ENCODE data around the gene STAMBPL1. TPM values are rescaled to one million over a fixed set of nuclear protein-coding genes. Genes with fewer than 3 reads are reported as not detected.

The STAMBPL1 gene
- total RNA-seq, 1 experiment from 2014 or later = 25.2 TPM

- Histone ChIP-seq H3K4me3 (ENCODE audit: low read depth in 2 of 2, low read length in 2 of 2) (no peak overlapping the region), H3K4me1 (ENCODE audit: control insufficient read depth, insufficient read depth, low read length) (peaks cover 18% of the 10 kb centered on the region), H3K27ac (ENCODE audit: low read length) (peak overlapping the region; percentile 45; the same call in 1 of the 2 replicates), H3K36me3 (ENCODE audit: control insufficient read depth, insufficient read depth, low read length) (no peaks in the 10 kb centered on the region), H3K27me3 (ENCODE audit: control insufficient read depth, insufficient read depth, low read length) (no peaks in the 10 kb centered on the region), H3K9me3 (ENCODE audit: control insufficient read depth, insufficient read depth, low read depth, low read length) (peaks cover 4% of the 10 kb centered on the region; the same call in 1 of the 2 replicates)
- intact Hi-C loops (cut with micrococcal nuclease; ENCODE audit: unreplicated experiment) = no loop called here
- ChIA-PET CTCF (no interaction called here), POLR2A (interaction anchor here (0.7 kb wide), 1 partner anchor 10 kb away, joined by 3 read pairs; no protein-coding TSS in a partner anchor)
- no TSS peak for BruUV-seq (replicated peaks)
- ATAC-seq = no peak
- in situ Hi-C loops (cut with HindIII; ENCODE audit: low pct_unique_long_range_greater_than_20kb, low sequenced_read_pairs) = no loop called here
- DNase-seq (ENCODE audit: low read depth, low spot score) = no peak
- TF ChIP-seq SIN3A (IDR thresholded peaks at IDR 0.05; ENCODE audit: borderline replicate concordance, insufficient read depth, low read depth, low read length) = no peak
- no peak for TF ChIP-seq CTCF (IDR thresholded peaks at IDR 0.05)
- no peak for TF ChIP-seq POLR2AphosphoS5 (IDR thresholded peaks at IDR 0.05; ENCODE audit: low read depth, low read length)
- no peak for TF ChIP-seq REST (IDR thresholded peaks at IDR 0.05; ENCODE audit: insufficient read depth in 1 of 2, low read depth in 2 of 2, low read length in 1 of 2)
- TF ChIP-seq TCF7L2 (IDR thresholded peaks at IDR 0.05; ENCODE audit: low read depth, low read length) = no peak
Measured at GRCh38 chr10:88877298-88877697, 2.7 kb upstream of the STAMBPL1 start.

GRCh38 chr10:88880282-88881076 is 434 bp downstream of the STAMBPL1 start:
- 0 out of 2 replicates have a peak, but pooled peaks have one; percentile 25 for TF ChIP-seq SIN3A (IDR thresholded peaks at IDR 0.05; ENCODE audit: borderline replicate concordance, insufficient read depth, low read depth, low read length)
- peak; percentile 64 for TF ChIP-seq POLR2AphosphoS5 (IDR thresholded peaks at IDR 0.05; ENCODE audit: low read depth, low read length)
- TF ChIP-seq TCF7L2 (IDR thresholded peaks at IDR 0.05; ENCODE audit: low read depth, low read length) = no peak
- no peak for TF ChIP-seq REST (IDR thresholded peaks at IDR 0.05; ENCODE audit: insufficient read depth in 1 of 2, low read depth in 2 of 2, low read length in 1 of 2)
- peak; percentile 62 for TF ChIP-seq CTCF (IDR thresholded peaks at IDR 0.05)
- H3K27ac ChIP-seq (ENCODE audit: low read length) = peak overlapping the region; percentile 100
- DNase-seq (ENCODE audit: low read depth, low spot score) = peak; percentile 42
- POLR2A ChIA-PET = interaction anchor here (0.5 to 0.8 kb wide), 2 partner anchors 12 to 369 kb away, joined by 3 to 5 read pairs; no protein-coding TSS in a partner anchor
- CTCF ChIA-PET = interaction anchor here (0.7 kb wide), 2 partner anchors 20 to 52 kb away, joined by 3 read pairs; no protein-coding TSS in a partner anchor
- in situ Hi-C loops (cut with HindIII; ENCODE audit: low pct_unique_long_range_greater_than_20kb, low sequenced_read_pairs) (no loop called here), intact Hi-C loops (cut with micrococcal nuclease; ENCODE audit: unreplicated experiment) (no loop called here)
- ATAC-seq = peak; percentile 91
- peak overlapping the region; percentile 67 to 72 for H3K4me3 ChIP-seq (ENCODE audit: low read depth in 2 of 2, low read length in 2 of 2)
- H3K4me1 ChIP-seq (ENCODE audit: control insufficient read depth, insufficient read depth, low read length) = peaks cover 45% of the 10 kb centered on the region
- H3K36me3 ChIP-seq (ENCODE audit: control insufficient read depth, insufficient read depth, low read length) = no peaks in the 10 kb centered on the region
- BruUV-seq (replicated peaks) = no TSS peak
- peaks cover 4% of the 10 kb centered on the region; the same call in 1 of the 2 replicates for H3K9me3 ChIP-seq (ENCODE audit: control insufficient read depth, insufficient read depth, low read depth, low read length)
- no peaks in the 10 kb centered on the region for H3K27me3 ChIP-seq (ENCODE audit: control insufficient read depth, insufficient read depth, low read length)
